PC-3 (cell line): ENCODE data around the gene STN1.

Experiments used
- EZH2 ChIP-seq: fragments of 300-600 bp; sonication (generic); IDR thresholded peaks from one replicate; pipeline ENCODE4 v1.6.1; 2017; ENCODE audit warnings: antibody characterized with exemption, mild to moderate bottlenecking, low read length; ENCODE audit not compliant: unreplicated experiment
- EZH2phosphoT487 ChIP-seq: fragments of 300-600 bp; sonication (generic); IDR thresholded peaks from 2 replicates; pipeline ENCODE4 v1.6.1; 2018; ENCODE audit warnings: mild to moderate bottlenecking, antibody characterized with exemption, low read length, borderline replicate concordance
- TF ChIP-seq, protein P1 (sequence below): fragments of 300-600 bp; sonication (generic); conservative IDR thresholded peaks from 2 replicates; pipeline ENCODE4 v1.5.1; 2017; ENCODE audit warnings: antibody characterized with exemption, low read depth, mild to moderate bottlenecking, low read length

- TF ChIP-seq, protein P1, sequence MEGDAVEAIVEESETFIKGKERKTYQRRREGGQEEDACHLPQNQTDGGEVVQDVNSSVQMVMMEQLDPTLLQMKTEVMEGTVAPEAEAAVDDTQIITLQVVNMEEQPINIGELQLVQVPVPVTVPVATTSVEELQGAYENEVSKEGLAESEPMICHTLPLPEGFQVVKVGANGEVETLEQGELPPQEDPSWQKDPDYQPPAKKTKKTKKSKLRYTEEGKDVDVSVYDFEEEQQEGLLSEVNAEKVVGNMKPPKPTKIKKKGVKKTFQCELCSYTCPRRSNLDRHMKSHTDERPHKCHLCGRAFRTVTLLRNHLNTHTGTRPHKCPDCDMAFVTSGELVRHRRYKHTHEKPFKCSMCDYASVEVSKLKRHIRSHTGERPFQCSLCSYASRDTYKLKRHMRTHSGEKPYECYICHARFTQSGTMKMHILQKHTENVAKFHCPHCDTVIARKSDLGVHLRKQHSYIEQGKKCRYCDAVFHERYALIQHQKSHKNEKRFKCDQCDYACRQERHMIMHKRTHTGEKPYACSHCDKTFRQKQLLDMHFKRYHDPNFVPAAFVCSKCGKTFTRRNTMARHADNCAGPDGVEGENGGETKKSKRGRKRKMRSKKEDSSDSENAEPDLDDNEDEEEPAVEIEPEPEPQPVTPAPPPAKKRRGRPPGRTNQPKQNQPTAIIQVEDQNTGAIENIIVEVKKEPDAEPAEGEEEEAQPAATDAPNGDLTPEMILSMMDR: no peak
- no peak for TF ChIP-seq EZH2
- TF ChIP-seq EZH2phosphoT487: no peak
Observed at GRCh38 chr10:103942866-103943265, 24.9 kb upstream of the STN1 start.
